Kidney (tissue), 14 donors: Measurements from ENCODE around the gene OLA1. TPM values are rescaled to one million over a fixed set of nuclear protein-coding genes. Genes with fewer than 3 reads are reported as not detected.

Experiments
- DNase-seq, 5 donors: peaks; one replicate each; pipeline ENCODE4 v3.0.0-alpha.2; 2013 to 2020
- FAIRE-seq: peaks from 2 replicates; lab custom pipeline; 2012; peaks lifted over from hg19 to GRCh38; lab: Jason Lieb, UNC
- H3K27ac ChIP-seq, 2 donors: one replicate each; pipeline ENCODE4 v1.7.0; 2013; ENCODE audit warnings: low read depth in 2 of 2, low read length in 2 of 2, inconsistent platforms in 1 of 2
- H3K27me3 ChIP-seq: one replicate; pipeline ENCODE4 v1.7.1; 2013; ENCODE audit warnings: low read length, inconsistent platforms; ENCODE audit not compliant: control insufficient read depth, insufficient read depth
- H3K36me3 ChIP-seq, 3 donors: one replicate each; pipeline versions ENCODE4 v1.7.0 to v1.7.1; 2013; ENCODE audit warnings: low read length in 3 of 3, control low read depth in 1 of 3, inconsistent platforms in 1 of 3; ENCODE audit not compliant: insufficient read depth in 3 of 3, control insufficient read depth in 2 of 3
- H3K4me1 ChIP-seq, 3 donors: one replicate each; pipeline versions ENCODE4 v1.7.0 to v1.7.1; 2013; ENCODE audit warnings: low read length in 3 of 3, inconsistent platforms in 1 of 3, low read depth in 1 of 3; ENCODE audit not compliant: control insufficient read depth in 2 of 3, insufficient read depth in 2 of 3
- H3K4me3 ChIP-seq, 3 donors: one replicate each; pipeline versions ENCODE4 v1.7.0 to v1.8.1; 2013; ENCODE audit warnings: low read length in 3 of 3, control low read depth in 1 of 3, inconsistent platforms in 1 of 3
- H3K9ac ChIP-seq, 3 donors: one replicate each; pipeline versions ENCODE4 v1.7.0 to v1.7.1; 2013; ENCODE audit warnings: low read length in 3 of 3, control low read depth in 1 of 3, inconsistent platforms in 1 of 3
- H3K9me3 ChIP-seq, 3 donors: one replicate each; pipeline versions ENCODE4 v1.7.0 to v1.7.1; 2013; ENCODE audit warnings: low read length in 3 of 3, control low read depth in 1 of 3, inconsistent platforms in 1 of 3; ENCODE audit not compliant: control insufficient read depth in 2 of 3, insufficient read depth in 1 of 3
- intact Hi-C: fragments of 100-400 bp; cut with DNase I; formaldehyde crosslinking; loops from one replicate; pipeline ENCODE4 v1.11.1; 2022
- polyA plus RNA-seq: library from polyadenylated mRNA; stranded (reverse); fragments of 350-450 nt; fragmentation: Illumina TruSeq; extraction: RNeasy Lipid Tissue Mini Kit (QIAGEN cat#74804); gene quantifications from one replicate; pipeline ENCODE4 v1.2.3, GENCODE V29; 2014; ENCODE audit warnings: low read depth, low replicate concordance; ENCODE audit not compliant: insufficient read depth
- total RNA-seq: library from RNA; stranded (reverse); fragmentation: NEBNext Ultra II Directional; extraction: Animal tissue kit (Norgen Biotek cat#: 25700); gene quantifications from one replicate; pipeline ENCODE4 v1.2.1, GENCODE V29; 2021
- TF ChIP-seq, protein P1 (sequence below): IDR thresholded peaks from 3 replicates; pipeline ENCODE4 v1.5.1; 2012; ENCODE audit warnings: mild to moderate bottlenecking, moderate library complexity, borderline replicate concordance; ENCODE audit not compliant: insufficient read depth; ENCODE audit errors: extremely low read depth
- donor health status: control.
- donor health status: control.
- donor health status: control.
- donor health status: control.
- donor health status: control.
- donor health status: DM: yes; HTN: yes; CAD: no.
- donor health status: Normal renal cell carcinoma (clear cell type).

The OLA1 gene
- total and polyA plus RNA-seq, 2 donors from 2014 or later, result 64.2 to 90.0 TPM

DNA sequence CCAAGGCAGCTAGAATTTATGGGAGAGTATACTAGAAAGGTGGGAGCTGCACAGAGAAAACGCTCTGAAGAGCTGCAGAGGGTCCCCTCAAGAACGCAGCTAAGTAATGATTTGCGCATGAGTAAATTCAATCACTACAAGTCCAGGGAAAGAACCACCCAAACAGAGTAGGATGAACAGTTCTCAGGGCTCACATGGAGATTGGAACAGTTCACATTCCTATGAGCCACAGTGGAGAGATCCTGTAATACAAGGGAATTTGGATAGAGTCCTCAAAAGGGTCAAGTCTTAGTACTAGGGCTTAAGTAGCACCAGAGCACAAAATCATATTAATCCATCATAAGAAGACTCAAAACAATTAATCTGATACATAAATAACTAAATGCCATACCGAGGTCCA is 12.7 kb downstream of the OLA1 start:
- DNase-seq (peak in 1 of 5 donors; percentile 12), FAIRE-seq (no peak)
- H3K9ac ChIP-seq, result no peak overlapping the region
- no peaks in the 10 kb centered on the region for H3K36me3 ChIP-seq
- intact Hi-C loops, result no loop called here
- no peaks in the 10 kb centered on the region for H3K27me3 ChIP-seq
- no peaks in the 10 kb centered on the region for H3K9me3 ChIP-seq
- H3K4me1 ChIP-seq, result no peaks in the 10 kb centered on the region
- H3K27ac ChIP-seq, result no peak overlapping the region
- TF ChIP-seq, protein P1, sequence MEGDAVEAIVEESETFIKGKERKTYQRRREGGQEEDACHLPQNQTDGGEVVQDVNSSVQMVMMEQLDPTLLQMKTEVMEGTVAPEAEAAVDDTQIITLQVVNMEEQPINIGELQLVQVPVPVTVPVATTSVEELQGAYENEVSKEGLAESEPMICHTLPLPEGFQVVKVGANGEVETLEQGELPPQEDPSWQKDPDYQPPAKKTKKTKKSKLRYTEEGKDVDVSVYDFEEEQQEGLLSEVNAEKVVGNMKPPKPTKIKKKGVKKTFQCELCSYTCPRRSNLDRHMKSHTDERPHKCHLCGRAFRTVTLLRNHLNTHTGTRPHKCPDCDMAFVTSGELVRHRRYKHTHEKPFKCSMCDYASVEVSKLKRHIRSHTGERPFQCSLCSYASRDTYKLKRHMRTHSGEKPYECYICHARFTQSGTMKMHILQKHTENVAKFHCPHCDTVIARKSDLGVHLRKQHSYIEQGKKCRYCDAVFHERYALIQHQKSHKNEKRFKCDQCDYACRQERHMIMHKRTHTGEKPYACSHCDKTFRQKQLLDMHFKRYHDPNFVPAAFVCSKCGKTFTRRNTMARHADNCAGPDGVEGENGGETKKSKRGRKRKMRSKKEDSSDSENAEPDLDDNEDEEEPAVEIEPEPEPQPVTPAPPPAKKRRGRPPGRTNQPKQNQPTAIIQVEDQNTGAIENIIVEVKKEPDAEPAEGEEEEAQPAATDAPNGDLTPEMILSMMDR, result no peak
- no peak overlapping the region for H3K4me3 ChIP-seq

DNA sequence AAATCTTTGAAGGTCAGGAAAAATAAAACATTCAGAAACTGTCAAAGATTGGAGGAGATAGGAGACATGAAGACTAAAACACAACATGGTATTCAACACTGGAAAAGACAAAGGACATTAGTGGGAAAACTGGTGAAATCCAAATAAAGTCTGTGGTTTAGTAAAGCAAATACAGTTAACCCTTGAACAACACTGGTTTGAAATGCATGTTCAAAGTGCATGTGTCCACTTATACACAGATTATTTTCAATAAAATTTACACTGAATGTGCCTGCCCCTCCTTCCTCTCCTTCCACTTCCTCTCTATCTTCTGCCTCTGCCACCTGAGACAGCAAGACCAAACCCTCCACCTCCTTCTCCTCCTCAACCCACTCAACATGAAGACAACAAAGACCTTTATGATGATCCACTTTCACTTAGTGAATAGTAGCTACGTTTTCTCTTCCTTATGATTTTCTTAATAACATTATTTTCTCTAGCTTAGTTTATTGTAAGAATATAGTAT is 14.5 kb downstream of the OLA1 start:
- Histone ChIP-seq H3K9me3 (no peaks in the 10 kb centered on the region), H3K36me3 (no peaks in the 10 kb centered on the region), H3K9ac (no peak overlapping the region), H3K27ac (no peak overlapping the region), H3K4me3 (no peak overlapping the region), H3K4me1 (no peaks in the 10 kb centered on the region), H3K27me3 (no peaks in the 10 kb centered on the region)
- intact Hi-C loops, result no loop called here
- DNase-seq, result no peak
- FAIRE-seq, result no peak
- TF ChIP-seq, protein P1, result no peak

DNA sequence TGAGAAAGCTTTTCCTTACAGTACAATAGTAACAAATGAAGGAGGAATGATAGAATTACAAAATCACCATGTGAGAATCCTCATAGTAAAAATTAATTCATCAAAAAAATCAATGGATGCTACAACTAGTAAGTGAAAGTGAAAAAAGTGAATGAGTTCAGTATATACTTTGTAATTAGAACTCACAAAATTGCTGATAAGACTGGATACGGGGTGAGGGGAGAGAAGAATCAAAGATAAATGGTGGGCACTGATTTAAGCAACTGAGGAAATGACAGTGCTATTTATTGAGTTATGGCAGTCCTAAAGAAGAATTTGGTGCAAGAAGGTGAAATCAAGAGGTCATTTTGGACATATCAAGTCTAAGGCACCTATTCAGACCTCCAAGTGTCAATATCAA is 20.6 kb downstream of the OLA1 start:
- Histone ChIP-seq H3K9me3 (no peaks in the 10 kb centered on the region), H3K27ac (no peak overlapping the region), H3K36me3 (peaks cover 0 to 2% (median 0%) of the 10 kb centered on the region in 3 donors), H3K4me1 (no peaks in the 10 kb centered on the region), H3K4me3 (no peak overlapping the region), H3K27me3 (no peaks in the 10 kb centered on the region), H3K9ac (no peak overlapping the region)
- FAIRE-seq (no peak), DNase-seq (no peak)
- TF ChIP-seq, protein P1, result no peak
- intact Hi-C loops, result no loop called here
